Brain microvascular endothelial cell (primary cell): ENCODE data around the gene PRDM2.
"Not testable (repeated sequence)": the region's sequence is repeated elsewhere in the genome, so short reads cannot be mapped to it uniquely, and the experiment has no call there.

ENCODE experiments used
- DNase-seq: peaks from one replicate; pipeline ENCODE4 v3.0.0-alpha.2; 2020
- H3K27ac ChIP-seq: fragments of 250-450 bp; sonication (Bioruptor Pico); 2 replicates; pipeline ENCODE4 v1.5.1; 2020; ENCODE audit warnings: mild to moderate bottlenecking, moderate library complexity
- H3K27me3 ChIP-seq: fragments of 250-450 bp; sonication (Bioruptor Pico); replicated peaks from 2 replicates; pipeline ENCODE4 v1.5.1; 2020; ENCODE audit warnings: mild to moderate bottlenecking
- H3K36me3 ChIP-seq: fragments of 250-450 bp; sonication (Bioruptor Pico); replicated peaks from 2 replicates; pipeline ENCODE4 v1.5.1; 2020; ENCODE audit warnings: mild to moderate bottlenecking
- H3K4me3 ChIP-seq: 2 replicates; pipeline ENCODE4 v1.5.1; 2011; ENCODE audit warnings: low read depth, mild to moderate bottlenecking, control low read depth, low read length, moderate library complexity
- CTCF ChIP-seq: IDR thresholded peaks from 2 replicates; pipeline ENCODE4 v1.5.1; 2011; ENCODE audit warnings: low read depth, mild to moderate bottlenecking, moderate library complexity, low read length, control low read depth, inconsistent platforms; ENCODE audit errors: missing control alignments
- in situ Hi-C: cut with HindIII; loops from 2 replicates; pipeline ENCODE4 v1.10.0; 2017; ENCODE audit warnings: low sequenced_read_pairs, low pct_ligation_motif_present

PRDM2 gene

GRCh38 chr1:13708380-13708982, 8.5 kb downstream of the PRDM2 start:
- in situ Hi-C loops = no loop called here
- Histone ChIP-seq H3K27me3 (no peaks in the 10 kb centered on the region), H3K27ac (no peak overlapping the region), H3K36me3 (no peaks in the 10 kb centered on the region), H3K4me3 (no peak overlapping the region)
- DNase-seq = no peak
- no peak for TF ChIP-seq CTCF

GRCh38 chr1:13710086-13710485, 10.1 kb downstream of the PRDM2 start:
- Histone ChIP-seq H3K27me3 (no peaks in the 10 kb centered on the region), H3K4me3 (no peak overlapping the region), H3K27ac (no peak overlapping the region), H3K36me3 (no peaks in the 10 kb centered on the region)
- in situ Hi-C loops = no loop called here
- no peak for TF ChIP-seq CTCF
- no peak for DNase-seq

GRCh38 chr1:13714851-13715250, 14.9 kb downstream of the PRDM2 start:
- no peaks in the 10 kb centered on the region for H3K27me3 ChIP-seq
- in situ Hi-C loops = no loop called here
- no peaks in the 10 kb centered on the region for H3K36me3 ChIP-seq
- no peak overlapping the region for H3K27ac ChIP-seq
- H3K4me3 ChIP-seq = no peak overlapping the region
- DNase-seq = no peak
- peak; percentile 17 for TF ChIP-seq CTCF

GRCh38 chr1:13715616-13716287, 15.8 kb downstream of the PRDM2 start:
- H3K27me3 ChIP-seq, in situ Hi-C loops, H3K4me3 ChIP-seq, H3K36me3 ChIP-seq, H3K27ac ChIP-seq: not testable (repeated sequence)
- peak; percentile 6 for DNase-seq

GRCh38 chr1:13722808-13723360, 22.9 kb downstream of the PRDM2 start:
- no peak for TF ChIP-seq CTCF
- no peak for DNase-seq
- Histone ChIP-seq H3K27me3 (no peaks in the 10 kb centered on the region), H3K27ac (no peak overlapping the region), H3K36me3 (no peaks in the 10 kb centered on the region), H3K4me3 (no peak overlapping the region)
- in situ Hi-C loops = no loop called here

- no peak overlapping the region for H3K27ac ChIP-seq
These were observed 23.8 kb downstream of the PRDM2 start for GRCh38 chr1:13723810-13724209.

More at GRCh38 chr1:13723810-13724209, 23.8 kb downstream of the PRDM2 start:
- in situ Hi-C loops = no loop called here
- no peak for DNase-seq
- H3K4me3 ChIP-seq = no peak overlapping the region
- no peaks in the 10 kb centered on the region for H3K36me3 ChIP-seq
- no peaks in the 10 kb centered on the region for H3K27me3 ChIP-seq
- TF ChIP-seq CTCF = no peak
